Liver (tissue), 9 donors: Measurements from ENCODE around the gene FGF9. TPM values are rescaled to one million over a fixed set of nuclear protein-coding genes. Genes with fewer than 3 reads are reported as not detected.

ENCODE experiments used
- DNase-seq: peaks from one replicate; pipeline ENCODE4 v3.0.0-alpha.2; 2017; ENCODE audit warnings: low spot score
- H3K27ac ChIP-seq, 2 donors: one replicate each; pipeline ENCODE4 v1.7.0; 2013; ENCODE audit warnings: inconsistent platforms in 2 of 2, low read length in 2 of 2, control low read depth in 1 of 2, low read depth in 1 of 2, mild to moderate bottlenecking in 1 of 2
- H3K27me3 ChIP-seq, 4 donors: one replicate each; pipeline versions ENCODE4 v1.6.1 to v1.7.0; 2013; ENCODE audit warnings: low read length in 3 of 4, inconsistent platforms in 1 of 4, mild to moderate bottlenecking in 1 of 4, moderate library complexity in 1 of 4; ENCODE audit not compliant: control insufficient read depth in 4 of 4, insufficient read depth in 4 of 4
- H3K36me3 ChIP-seq, 4 donors: one replicate each; pipeline versions ENCODE4 v1.6.1 to v1.7.0; 2013; ENCODE audit warnings: low read length in 3 of 4, mild to moderate bottlenecking in 3 of 4, low read depth in 1 of 4, moderate library complexity in 1 of 4; ENCODE audit not compliant: control insufficient read depth in 4 of 4, insufficient read depth in 3 of 4
- H3K4me1 ChIP-seq, 4 donors: one replicate each; pipeline versions ENCODE4 v1.6.1 to v1.7.0; 2013; ENCODE audit warnings: low read length in 3 of 4, mild to moderate bottlenecking in 3 of 4, moderate library complexity in 1 of 4; ENCODE audit not compliant: control insufficient read depth in 4 of 4, insufficient read depth in 4 of 4
- H3K4me3 ChIP-seq, 3 donors: one replicate each; pipeline versions ENCODE4 v1.6.1 to v1.7.0; 2013; ENCODE audit warnings: low read length in 3 of 3, control low read depth in 1 of 3, low read depth in 1 of 3, mild to moderate bottlenecking in 1 of 3
- H3K9ac ChIP-seq, 2 donors: one replicate each; pipeline ENCODE4 v1.7.0; 2013; ENCODE audit warnings: low read length in 2 of 2, mild to moderate bottlenecking in 2 of 2, moderate library complexity in 2 of 2, control low read depth in 1 of 2, low read depth in 1 of 2
- H3K9me3 ChIP-seq, 4 donors: one replicate each; pipeline versions ENCODE4 v1.6.1 to v1.7.0; 2013; ENCODE audit warnings: low read length in 3 of 4; ENCODE audit not compliant: control insufficient read depth in 4 of 4
- ATF3 ChIP-seq: IDR thresholded peaks from 2 replicates; pipeline ENCODE4 v1.6.1; 2016; ENCODE audit warnings: antibody characterized with exemption
- CTCF ChIP-seq: fragments of 150-350 bp; IDR thresholded peaks from 2 replicates; pipeline ENCODE4 v1.5.1; 2017; ENCODE audit warnings: improper control_type of control experiment, low read depth, low read length; ENCODE audit not compliant: missing input control
- EGR1 ChIP-seq, 2 donors: IDR thresholded peaks; 2 replicates each; pipeline ENCODE4 v1.6.1; 2016 to 2018; ENCODE audit warnings: antibody characterized with exemption in 2 of 2, low read depth in 2 of 2
- FOXA1 ChIP-seq: IDR thresholded peaks from 2 replicates; pipeline ENCODE4 v1.6.1; 2016; ENCODE audit warnings: antibody characterized with exemption
- FOXA2 ChIP-seq: IDR thresholded peaks from 2 replicates; pipeline ENCODE4 v1.6.1; 2016; ENCODE audit warnings: antibody characterized with exemption
- GABPA ChIP-seq, 2 donors: IDR thresholded peaks in 1 of 2; conservative IDR thresholded peaks in 1 of 2; 2 replicates each; pipeline ENCODE4 v1.6.1; 2016; ENCODE audit warnings: antibody characterized with exemption in 2 of 2, mild to moderate bottlenecking in 1 of 2, moderate library complexity in 1 of 2
- HNF4A ChIP-seq, 2 donors: conservative IDR thresholded peaks; 2 replicates each; pipeline ENCODE4 v1.6.1; 2016; ENCODE audit warnings: antibody characterized with exemption in 2 of 2, mild to moderate bottlenecking in 2 of 2
- HNF4G ChIP-seq: IDR thresholded peaks from 2 replicates; pipeline ENCODE4 v1.6.1; 2016; ENCODE audit warnings: antibody characterized with exemption
- JUND ChIP-seq, 2 donors: IDR thresholded peaks; 2 replicates each; pipeline ENCODE4 v1.6.1; 2016; ENCODE audit warnings: antibody characterized with exemption in 2 of 2
- NR2F2 ChIP-seq: IDR thresholded peaks from 2 replicates; pipeline ENCODE4 v1.6.1; 2016; ENCODE audit warnings: antibody characterized with exemption
- RAD21 ChIP-seq, 2 donors: IDR thresholded peaks; 2 replicates each; pipeline ENCODE4 v1.6.1; 2016; ENCODE audit warnings: antibody characterized with exemption in 2 of 2, mild to moderate bottlenecking in 2 of 2
- RXRA ChIP-seq, 2 donors: IDR thresholded peaks; 2 replicates each; pipeline ENCODE4 v1.6.1; 2017 to 2018; ENCODE audit warnings: antibody characterized with exemption in 2 of 2, mild to moderate bottlenecking in 1 of 2
- SP1 ChIP-seq: IDR thresholded peaks from 2 replicates; pipeline ENCODE4 v1.6.1; 2018; ENCODE audit warnings: antibody characterized with exemption, mild to moderate bottlenecking
- TAF1 ChIP-seq: conservative IDR thresholded peaks from 2 replicates; pipeline ENCODE4 v1.6.1; 2016; ENCODE audit warnings: antibody characterized with exemption, mild to moderate bottlenecking
- YY1 ChIP-seq: IDR thresholded peaks from 2 replicates; pipeline ENCODE4 v1.6.1; 2016; ENCODE audit warnings: antibody characterized with exemption, mild to moderate bottlenecking
- WGBS: extraction: QIAGEN DNeasy Blood & Tissue Kit; methylation state at CpG from one replicate; pipeline ENCODE4 v1.1.7; 2013; 5-methylcytosine and 5-hydroxymethylcytosine counted together
- polyA plus RNA-seq, 2 donors: library from polyadenylated mRNA; stranded (reverse) in 1 of 2; unstranded in 1 of 2; fragments of 200-250 nt in 1 of 2; fragments of >200 nt in 1 of 2; fragmentation: Nextera tagmentation in 1 of 2; extraction: Ambion mirVana in 1 of 2; gene quantifications; one replicate each; pipeline versions ENCODE4 v1.2.1 to v1.2.3, GENCODE V29; 2013 to 2015
- total RNA-seq, 2 donors: library from RNA; depleted of rRNA; stranded (reverse); fragments of >200 nt; gene quantifications; one replicate each; pipeline ENCODE4 v1.2.3, GENCODE V29; 2014
- TF ChIP-seq, protein P1 (sequence below): IDR thresholded peaks from 2 replicates; pipeline ENCODE4 v1.6.1; 2016; ENCODE audit warnings: antibody characterized with exemption
- TF ChIP-seq, protein P2 (sequence below): IDR thresholded peaks from 2 replicates; pipeline ENCODE4 v1.6.1; 2016; ENCODE audit warnings: antibody characterized with exemption
- TF ChIP-seq, protein P3 (sequence below): IDR thresholded peaks from 2 replicates; pipeline ENCODE4 v1.6.1; 2016; ENCODE audit warnings: antibody characterized with exemption, mild to moderate bottlenecking
- donor health status: healthy.
- donor health status: healthy.
- donor health status: healthy.
- donor health status: healthy.
- donor health status: healthy.

FGF9 gene
- total and polyA plus RNA-seq, 4 donors = under 0.01 to 0.05 TPM; not detected in 2

DNA sequence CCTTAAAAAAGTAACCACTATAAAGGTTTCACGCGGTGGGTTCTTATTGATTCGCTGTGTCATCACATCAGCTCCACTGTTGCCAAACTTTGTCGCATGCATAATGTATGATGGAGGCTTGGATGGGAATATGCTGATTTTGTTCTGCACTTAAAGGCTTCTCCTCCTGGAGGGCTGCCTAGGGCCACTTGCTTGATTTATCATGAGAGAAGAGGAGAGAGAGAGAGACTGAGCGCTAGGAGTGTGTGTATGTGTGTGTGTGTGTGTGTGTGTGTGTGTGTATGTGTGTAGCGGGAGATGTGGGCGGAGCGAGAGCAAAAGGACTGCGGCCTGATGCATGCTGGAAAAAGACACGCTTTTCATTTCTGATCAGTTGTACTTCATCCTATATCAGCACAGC, 30.6 kb downstream of the FGF9 start:
- H3K4me1 ChIP-seq = peaks cover 0 to 3% (median 1%) of the 10 kb centered on the region in 4 donors
- H3K9ac ChIP-seq = no peak overlapping the region
- H3K9me3 ChIP-seq = no peaks in the 10 kb centered on the region
- no peak for TF ChIP-seq FOXA2
- TF ChIP-seq RXRA (IDR thresholded peaks at IDR 0.05) = no peak
- TF ChIP-seq, protein P1, sequence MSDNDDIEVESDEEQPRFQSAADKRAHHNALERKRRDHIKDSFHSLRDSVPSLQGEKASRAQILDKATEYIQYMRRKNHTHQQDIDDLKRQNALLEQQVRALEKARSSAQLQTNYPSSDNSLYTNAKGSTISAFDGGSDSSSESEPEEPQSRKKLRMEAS = no peak
- TF ChIP-seq, protein P2, sequence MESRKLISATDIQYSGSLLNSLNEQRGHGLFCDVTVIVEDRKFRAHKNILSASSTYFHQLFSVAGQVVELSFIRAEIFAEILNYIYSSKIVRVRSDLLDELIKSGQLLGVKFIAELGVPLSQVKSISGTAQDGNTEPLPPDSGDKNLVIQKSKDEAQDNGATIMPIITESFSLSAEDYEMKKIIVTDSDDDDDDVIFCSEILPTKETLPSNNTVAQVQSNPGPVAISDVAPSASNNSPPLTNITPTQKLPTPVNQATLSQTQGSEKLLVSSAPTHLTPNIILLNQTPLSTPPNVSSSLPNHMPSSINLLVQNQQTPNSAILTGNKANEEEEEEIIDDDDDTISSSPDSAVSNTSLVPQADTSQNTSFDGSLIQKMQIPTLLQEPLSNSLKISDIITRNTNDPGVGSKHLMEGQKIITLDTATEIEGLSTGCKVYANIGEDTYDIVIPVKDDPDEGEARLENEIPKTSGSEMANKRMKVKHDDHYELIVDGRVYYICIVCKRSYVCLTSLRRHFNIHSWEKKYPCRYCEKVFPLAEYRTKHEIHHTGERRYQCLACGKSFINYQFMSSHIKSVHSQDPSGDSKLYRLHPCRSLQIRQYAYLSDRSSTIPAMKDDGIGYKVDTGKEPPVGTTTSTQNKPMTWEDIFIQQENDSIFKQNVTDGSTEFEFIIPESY = no peak
- TF ChIP-seq NR2F2 = no peak
- no peak for TF ChIP-seq JUND (IDR thresholded peaks at IDR 0.05)
- TF ChIP-seq EGR1 (IDR thresholded peaks at IDR 0.05; ENCODE audit: low read depth in 2 of 2) = no peak
- no peak for TF ChIP-seq YY1
- TF ChIP-seq, protein P3, sequence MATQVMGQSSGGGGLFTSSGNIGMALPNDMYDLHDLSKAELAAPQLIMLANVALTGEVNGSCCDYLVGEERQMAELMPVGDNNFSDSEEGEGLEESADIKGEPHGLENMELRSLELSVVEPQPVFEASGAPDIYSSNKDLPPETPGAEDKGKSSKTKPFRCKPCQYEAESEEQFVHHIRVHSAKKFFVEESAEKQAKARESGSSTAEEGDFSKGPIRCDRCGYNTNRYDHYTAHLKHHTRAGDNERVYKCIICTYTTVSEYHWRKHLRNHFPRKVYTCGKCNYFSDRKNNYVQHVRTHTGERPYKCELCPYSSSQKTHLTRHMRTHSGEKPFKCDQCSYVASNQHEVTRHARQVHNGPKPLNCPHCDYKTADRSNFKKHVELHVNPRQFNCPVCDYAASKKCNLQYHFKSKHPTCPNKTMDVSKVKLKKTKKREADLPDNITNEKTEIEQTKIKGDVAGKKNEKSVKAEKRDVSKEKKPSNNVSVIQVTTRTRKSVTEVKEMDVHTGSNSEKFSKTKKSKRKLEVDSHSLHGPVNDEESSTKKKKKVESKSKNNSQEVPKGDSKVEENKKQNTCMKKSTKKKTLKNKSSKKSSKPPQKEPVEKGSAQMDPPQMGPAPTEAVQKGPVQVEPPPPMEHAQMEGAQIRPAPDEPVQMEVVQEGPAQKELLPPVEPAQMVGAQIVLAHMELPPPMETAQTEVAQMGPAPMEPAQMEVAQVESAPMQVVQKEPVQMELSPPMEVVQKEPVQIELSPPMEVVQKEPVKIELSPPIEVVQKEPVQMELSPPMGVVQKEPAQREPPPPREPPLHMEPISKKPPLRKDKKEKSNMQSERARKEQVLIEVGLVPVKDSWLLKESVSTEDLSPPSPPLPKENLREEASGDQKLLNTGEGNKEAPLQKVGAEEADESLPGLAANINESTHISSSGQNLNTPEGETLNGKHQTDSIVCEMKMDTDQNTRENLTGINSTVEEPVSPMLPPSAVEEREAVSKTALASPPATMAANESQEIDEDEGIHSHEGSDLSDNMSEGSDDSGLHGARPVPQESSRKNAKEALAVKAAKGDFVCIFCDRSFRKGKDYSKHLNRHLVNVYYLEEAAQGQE = no peak
- TF ChIP-seq RAD21 (IDR thresholded peaks at IDR 0.05) = no peak
- TF ChIP-seq TAF1 = no peak
- H3K4me3 ChIP-seq = no peak overlapping the region
- WGBS = 92% methylated on average over 10 of the region's 10 CpGs
- no peaks in the 10 kb centered on the region for H3K36me3 ChIP-seq
- H3K27me3 ChIP-seq = no peaks in the 10 kb centered on the region
- H3K27ac ChIP-seq = no peak overlapping the region
- no peak for DNase-seq

DNA sequence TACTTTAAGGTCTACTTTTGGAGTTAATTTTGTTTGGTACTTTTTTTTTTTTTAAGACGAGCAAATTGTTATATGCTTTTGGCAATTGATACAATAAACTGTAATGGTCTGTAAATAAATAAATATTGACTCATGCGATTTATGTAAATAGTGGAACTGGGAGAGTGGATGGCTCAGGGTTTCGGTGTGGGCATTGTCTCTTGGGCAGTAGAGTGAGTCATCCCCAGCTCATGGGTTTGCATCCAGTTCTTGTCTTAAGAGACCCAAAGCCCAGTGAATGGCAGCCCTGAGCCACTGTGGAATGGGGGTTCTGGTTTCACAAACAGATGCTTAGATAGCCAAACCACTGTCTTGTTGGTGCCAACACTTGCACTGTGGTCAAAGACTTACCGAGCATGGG, 33.0 kb downstream of the FGF9 start:
- DNase-seq = no peak
- Histone ChIP-seq H3K4me3 (no peak overlapping the region), H3K4me1 (no peaks in the 10 kb centered on the region), H3K36me3 (no peaks in the 10 kb centered on the region), H3K27ac (no peak overlapping the region), H3K27me3 (peaks cover 0 to 2% (median 0%) of the 10 kb centered on the region in 4 donors), H3K9ac (no peak overlapping the region), H3K9me3 (no peaks in the 10 kb centered on the region)
- TF ChIP-seq TAF1 (no peak), GABPA (IDR thresholded peaks at IDR 0.05 in 1 of 2, conservative IDR thresholded peaks at IDR 0.05 in 1 of 2) (no peak), FOXA1 (no peak), NR2F2 (no peak), RAD21 (IDR thresholded peaks at IDR 0.05) (no peak), HNF4A (conservative IDR thresholded peaks at IDR 0.05) (no peak), HNF4G (no peak), RXRA (IDR thresholded peaks at IDR 0.05) (no peak), JUND (IDR thresholded peaks at IDR 0.05) (no peak), YY1 (no peak), ATF3 (no peak), FOXA2 (no peak), SP1 (no peak), CTCF (no peak), EGR1 (IDR thresholded peaks at IDR 0.05; ENCODE audit: low read depth in 2 of 2) (no peak)
- TF ChIP-seq, protein P3 = no peak
- TF ChIP-seq, protein P2 = no peak
- TF ChIP-seq, protein P1 = no peak
- WGBS = 63% methylated on average over 4 of the region's 4 CpGs
